Trophoblast cell (in vitro differentiated cells and primary cell): ENCODE measurements around the gene APOL3.

ENCODE experiments used
- DNase-seq, 2 donors: peaks; one replicate each; pipeline ENCODE4 v3.0.0-alpha.2; 2016
- H2AFZ ChIP-seq: 2 replicates; pipeline ENCODE4 v1.6.1; 2013; ENCODE audit warnings: low read length, moderate library complexity, mild to moderate bottlenecking; ENCODE audit not compliant: insufficient read depth, poor library complexity
- H2AK5ac ChIP-seq: 2 replicates; pipeline ENCODE4 v1.6.1; 2013; ENCODE audit warnings: mild to moderate bottlenecking, low read length
- H2BK120ac ChIP-seq: 2 replicates; pipeline ENCODE4 v1.6.1; 2013; ENCODE audit warnings: low read length, mild to moderate bottlenecking, moderate library complexity; ENCODE audit not compliant: insufficient read depth, poor library complexity
- H2BK12ac ChIP-seq: 2 replicates; pipeline ENCODE4 v1.6.1; 2013; ENCODE audit warnings: mild to moderate bottlenecking, low read length, moderate library complexity
- H2BK5ac ChIP-seq: 2 replicates; pipeline ENCODE4 v1.6.1; 2013; ENCODE audit warnings: low read length, low read depth, moderate library complexity, mild to moderate bottlenecking; ENCODE audit not compliant: poor library complexity
- H3K14ac ChIP-seq: 2 replicates; pipeline ENCODE4 v1.6.1; 2013; ENCODE audit warnings: mild to moderate bottlenecking, low read length
- H3K18ac ChIP-seq: 2 replicates; pipeline ENCODE4 v1.6.1; 2013; ENCODE audit warnings: mild to moderate bottlenecking, low read length
- H3K23ac ChIP-seq: 2 replicates; pipeline ENCODE4 v1.6.1; 2013; ENCODE audit warnings: low read length
- H3K27ac ChIP-seq: 2 replicates; pipeline ENCODE4 v1.5.1; 2013; ENCODE audit warnings: low read depth, mild to moderate bottlenecking, inconsistent platforms, low read length, moderate library complexity
- H3K27me3 ChIP-seq: 2 replicates; pipeline ENCODE4 v1.6.1; 2013; ENCODE audit warnings: inconsistent platforms, mild to moderate bottlenecking, low read length, moderate library complexity; ENCODE audit not compliant: insufficient read depth
- H3K36me3 ChIP-seq, 2 experiments: 1 replicate in 1 of 2; 2 replicates in 1 of 2; pipeline ENCODE4 v1.6.1; 2013; ENCODE audit warnings: low read length in 2 of 2, mild to moderate bottlenecking in 2 of 2, moderate library complexity in 1 of 2; ENCODE audit not compliant: insufficient read depth in 2 of 2, control insufficient read depth in 1 of 2
- H3K4ac ChIP-seq: 2 replicates; pipeline ENCODE4 v1.6.1; 2013; ENCODE audit warnings: low read depth, mild to moderate bottlenecking, low read length, moderate library complexity
- H3K4me1 ChIP-seq, 2 experiments: 1 replicate in 1 of 2; 2 replicates in 1 of 2; pipeline ENCODE4 v1.6.1; 2013; ENCODE audit warnings: low read length in 2 of 2, mild to moderate bottlenecking in 2 of 2, moderate library complexity in 1 of 2; ENCODE audit not compliant: insufficient read depth in 2 of 2, control insufficient read depth in 1 of 2
- H3K4me2 ChIP-seq: 2 replicates; pipeline ENCODE4 v1.6.1; 2013; ENCODE audit warnings: inconsistent platforms, mild to moderate bottlenecking, low read length, moderate library complexity
- H3K4me3 ChIP-seq: 2 replicates; pipeline ENCODE4 v1.5.1; 2013; ENCODE audit warnings: mild to moderate bottlenecking, low read depth, low read length, inconsistent platforms
- H3K79me1 ChIP-seq: one replicate; pipeline ENCODE4 v1.6.1; 2013; ENCODE audit warnings: low read length
- H3K79me2 ChIP-seq: 2 replicates; pipeline ENCODE4 v1.6.1; 2013; ENCODE audit warnings: low read length, mild to moderate bottlenecking; ENCODE audit not compliant: control insufficient read depth, insufficient read depth, poor library complexity
- H3K9ac ChIP-seq: 2 replicates; pipeline ENCODE4 v1.6.1; 2013; ENCODE audit warnings: mild to moderate bottlenecking, low read length
- H3K9me3 ChIP-seq: 2 replicates; pipeline ENCODE4 v1.6.1; 2013; ENCODE audit warnings: low read depth, mild to moderate bottlenecking, control low read depth, inconsistent platforms, low read length; ENCODE audit not compliant: insufficient read depth
- H4K12ac ChIP-seq: 2 replicates; pipeline ENCODE4 v1.6.1; 2013; ENCODE audit warnings: low read depth, mild to moderate bottlenecking, low read length, moderate library complexity
- H4K8ac ChIP-seq: 2 replicates; pipeline ENCODE4 v1.6.1; 2013; ENCODE audit warnings: low read depth, mild to moderate bottlenecking, low read length, moderate library complexity
- H4K91ac ChIP-seq: one replicate; pipeline ENCODE4 v1.6.1; 2013; ENCODE audit warnings: low read depth, mild to moderate bottlenecking, low read length, moderate library complexity
- WGBS: extraction: QIAGEN DNeasy Blood & Tissue Kit; methylation state at CpG from one replicate; pipeline ENCODE4 v1.1.7; 2013; ENCODE audit warnings: missing lambda C conversion rate; ENCODE audit not compliant: insufficient read length, insufficient coverage; ENCODE audit errors: extremely low coverage; 5-methylcytosine and 5-hydroxymethylcytosine counted together

The APOL3 gene

GRCh38 chr22:36107436-36107835 is 53.1 kb downstream of the APOL3 start:
- Histone ChIP-seq H3K9me3 (no peaks in the 10 kb centered on the region), H4K8ac (no peak overlapping the region), H2AK5ac (no peak overlapping the region), H3K4me2 (no peak overlapping the region), H3K27ac (no peak overlapping the region), H3K14ac (no peak overlapping the region), H3K36me3 (no peaks in the 10 kb centered on the region), H3K9ac (no peak overlapping the region), H3K27me3 (no peaks in the 10 kb centered on the region), H2BK12ac (no peak overlapping the region), H2BK120ac (no peak overlapping the region), H3K79me1 (no peaks in the 10 kb centered on the region), H3K4me1 (peaks cover 6 to 8% of the 10 kb centered on the region in 2 experiments), H3K18ac (no peak overlapping the region), H4K12ac (no peak overlapping the region), H3K4me3 (no peak overlapping the region), H4K91ac (no peak overlapping the region), H2AFZ (no peak overlapping the region), H3K79me2 (no peaks in the 10 kb centered on the region), H3K23ac (no peak overlapping the region), H3K4ac (no peak overlapping the region), H2BK5ac (no peak overlapping the region)
- no CpG with 5 or more reads among the region's 8 CpGs for WGBS
- DNase-seq: no peak

DNA sequence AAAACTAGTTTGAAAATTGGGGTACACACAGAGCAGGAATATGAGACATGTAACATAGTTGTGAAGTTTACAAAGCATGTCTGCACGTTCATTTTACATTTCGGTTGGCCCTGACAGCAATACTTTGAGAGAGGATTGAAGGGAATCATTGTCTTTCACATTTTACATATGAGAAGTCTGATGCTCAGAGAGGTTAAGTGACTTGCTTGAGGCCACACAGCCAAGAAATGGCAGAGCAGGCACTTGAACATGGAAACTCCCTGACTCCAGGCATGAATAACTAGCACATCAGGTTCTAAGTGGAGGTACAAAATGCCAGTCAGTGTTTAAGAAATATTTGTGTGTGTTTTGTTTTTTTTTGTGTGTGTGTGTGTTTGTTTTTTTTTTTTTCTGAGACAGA is 53.6 kb downstream of the APOL3 start:
- Histone ChIP-seq H3K79me1 (no peaks in the 10 kb centered on the region), H3K4me2 (no peak overlapping the region)

GRCh38 chr22:36104988-36105387 is 55.6 kb downstream of the APOL3 start:
- no peak overlapping the region for H2AFZ ChIP-seq
- no peak overlapping the region for H2AK5ac ChIP-seq
- H3K79me2 ChIP-seq: no peaks in the 10 kb centered on the region
- H4K91ac ChIP-seq: no peak overlapping the region
- H3K4me3 ChIP-seq: no peak overlapping the region
- H4K12ac ChIP-seq: no peak overlapping the region
- no peak for DNase-seq
- no peak overlapping the region for H3K4ac ChIP-seq
- no peaks in the 10 kb centered on the region for H3K27me3 ChIP-seq
- no peak overlapping the region for H2BK12ac ChIP-seq
- H3K4me1 ChIP-seq: peaks cover 0 to under 1% of the 10 kb centered on the region in 2 experiments
- no peak overlapping the region for H3K4me2 ChIP-seq
- no peak overlapping the region for H2BK5ac ChIP-seq
- no peaks in the 10 kb centered on the region for H3K36me3 ChIP-seq
- no peaks in the 10 kb centered on the region for H3K9me3 ChIP-seq
- H3K18ac ChIP-seq: no peak overlapping the region
- H2BK120ac ChIP-seq: no peak overlapping the region
- no peak overlapping the region for H3K23ac ChIP-seq
- H4K8ac ChIP-seq: no peak overlapping the region
- no peak overlapping the region for H3K27ac ChIP-seq
- no peaks in the 10 kb centered on the region for H3K79me1 ChIP-seq
- no peak overlapping the region for H3K14ac ChIP-seq
- WGBS: no CpG with 5 or more reads among the region's 5 CpGs
- H3K9ac ChIP-seq: no peak overlapping the region

More for the DNA sequence above, 53.6 kb downstream of the APOL3 start:
- no peak for DNase-seq
- H3K9ac ChIP-seq: no peak overlapping the region
- H3K79me2 ChIP-seq: no peaks in the 10 kb centered on the region
- no peaks in the 10 kb centered on the region for H3K27me3 ChIP-seq
- H2BK12ac ChIP-seq: no peak overlapping the region
- H3K4me3 ChIP-seq: no peak overlapping the region
- no peak overlapping the region for H3K27ac ChIP-seq
- H3K9me3 ChIP-seq: no peaks in the 10 kb centered on the region
- no peak overlapping the region for H4K8ac ChIP-seq
- no peak overlapping the region for H2BK120ac ChIP-seq
- peaks cover 6 to 8% of the 10 kb centered on the region in 2 experiments for H3K4me1 ChIP-seq
- no peak overlapping the region for H3K4ac ChIP-seq
- no peak overlapping the region for H2AFZ ChIP-seq
- no peak overlapping the region for H3K18ac ChIP-seq
- no peak overlapping the region for H2AK5ac ChIP-seq
- H4K12ac ChIP-seq: no peak overlapping the region
- no peak overlapping the region for H3K14ac ChIP-seq
- no peak overlapping the region for H3K23ac ChIP-seq
- no peak overlapping the region for H2BK5ac ChIP-seq
- no peak overlapping the region for H4K91ac ChIP-seq
- H3K36me3 ChIP-seq: no peaks in the 10 kb centered on the region
- no CpG with 5 or more reads among the region's 2 CpGs for WGBS

- Histone ChIP-seq H4K8ac (no peak overlapping the region), H3K4me2 (no peak overlapping the region), H2BK5ac (no peak overlapping the region), H2BK12ac (no peak overlapping the region), H3K79me1 (no peaks in the 10 kb centered on the region), H2BK120ac (no peak overlapping the region), H3K4me3 (no peak overlapping the region), H2AK5ac (no peak overlapping the region), H3K18ac (no peak overlapping the region), H2AFZ (no peak overlapping the region), H3K9ac (no peak overlapping the region), H4K12ac (no peak overlapping the region), H3K27ac (no peak overlapping the region), H3K9me3 (no peaks in the 10 kb centered on the region), H3K14ac (no peak overlapping the region), H3K79me2 (no peaks in the 10 kb centered on the region), H3K23ac (no peak overlapping the region), H3K4ac (no peak overlapping the region), H3K4me1 (no peaks in the 10 kb centered on the region), H3K27me3 (no peaks in the 10 kb centered on the region), H4K91ac (no peak overlapping the region), H3K36me3 (no peaks in the 10 kb centered on the region)
- DNase-seq: peak in 1 of 2 donors; percentile 38
- no CpG with 5 or more reads among the region's 9 CpGs for WGBS
These were observed 56.1 kb downstream of the APOL3 start for GRCh38 chr22:36104435-36104834.
